Stimulated activated CD4-positive, alpha-beta T cell treated with anti-CD3 and anti-CD28 coated beads, Interleukin-4, amount 100 ng/mL, for 24 hours (primary cell): ENCODE results near the gene ST6GAL2.

Source experiments
- DNase-seq: peaks from one replicate; pipeline ENCODE4 v3.0.0-alpha.2; 2020

The ST6GAL2 gene

GRCh38 chr2:106863387-106863786 lies 22.6 kb downstream of the ST6GAL2 start:
- DNase-seq: no peak

DNA sequence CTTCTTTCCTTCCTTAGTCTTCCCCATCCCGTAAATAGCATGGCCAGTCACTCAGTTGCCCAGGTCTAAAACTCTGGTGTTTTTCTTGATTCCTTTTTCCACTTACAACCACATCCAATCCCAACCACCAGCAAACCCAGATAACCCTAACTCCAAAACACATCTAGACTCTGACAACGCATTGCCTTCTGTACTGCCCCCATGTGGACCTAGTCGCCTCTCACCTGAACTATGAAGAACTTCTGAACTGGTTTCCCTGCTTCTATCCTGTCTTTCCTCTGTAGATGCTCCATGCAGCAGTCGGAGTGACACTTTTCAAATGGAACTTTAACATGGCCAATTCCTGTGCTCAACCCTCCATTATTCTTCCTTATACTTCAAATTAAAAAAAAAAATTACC lies 26.5 kb downstream of the ST6GAL2 start:
- no peak for DNase-seq

DNA sequence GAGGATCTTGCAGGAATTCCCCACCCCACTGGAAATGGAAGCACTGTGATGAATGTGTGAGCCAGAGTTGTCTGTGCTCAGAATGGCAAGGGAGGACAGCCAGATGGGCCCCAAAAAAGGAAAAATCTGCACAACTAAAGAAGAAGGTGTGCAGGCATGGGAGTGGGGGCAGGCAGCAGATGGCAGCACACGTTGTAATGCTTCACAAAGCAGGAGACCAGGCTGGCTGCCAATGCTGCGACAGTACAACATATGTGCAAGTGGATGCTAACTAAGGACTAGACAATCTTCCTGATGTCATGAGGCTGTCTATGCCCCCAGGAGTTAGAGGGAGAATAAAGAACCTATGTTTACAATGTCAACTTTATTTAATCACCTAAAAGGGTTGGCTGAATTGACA lies 27.2 kb downstream of the ST6GAL2 start:
- no peak for DNase-seq

GRCh38 chr2:106857882-106858478 lies 28.0 kb downstream of the ST6GAL2 start:
- DNase-seq: no peak

GRCh38 chr2:106853631-106854030 lies 32.3 kb downstream of the ST6GAL2 start:
- DNase-seq: no peak

DNA sequence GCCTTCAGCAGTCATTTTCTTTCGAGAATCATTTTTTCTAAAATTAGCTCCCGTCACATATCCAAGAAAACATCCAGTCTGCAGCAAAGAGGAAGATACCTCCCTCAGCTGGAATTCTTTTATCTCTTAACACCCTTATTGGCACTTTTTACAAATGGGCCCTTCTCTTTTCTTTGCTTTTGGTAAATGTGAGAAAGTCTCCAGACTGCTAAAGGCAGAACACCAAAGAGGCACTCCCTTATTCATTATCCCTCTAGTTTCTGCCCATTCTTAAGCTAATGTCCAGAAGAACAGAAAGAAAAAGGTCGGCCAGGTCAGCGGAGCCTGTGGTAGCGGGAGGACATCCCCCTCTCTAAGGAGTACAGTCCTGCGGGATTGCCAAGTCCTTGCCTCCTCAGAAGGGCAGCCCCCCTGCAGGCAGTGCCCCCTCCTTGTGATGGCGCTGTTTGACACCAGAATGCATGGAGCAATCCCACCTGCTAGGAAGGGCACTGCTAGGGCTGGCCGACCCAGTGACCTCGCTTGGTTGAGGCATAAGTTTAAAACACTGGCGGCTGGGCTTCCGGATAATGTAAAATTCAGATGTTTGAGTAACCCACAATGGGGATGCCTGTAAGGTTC lies 34.0 kb downstream of the ST6GAL2 start:
- no peak for DNase-seq

DNA sequence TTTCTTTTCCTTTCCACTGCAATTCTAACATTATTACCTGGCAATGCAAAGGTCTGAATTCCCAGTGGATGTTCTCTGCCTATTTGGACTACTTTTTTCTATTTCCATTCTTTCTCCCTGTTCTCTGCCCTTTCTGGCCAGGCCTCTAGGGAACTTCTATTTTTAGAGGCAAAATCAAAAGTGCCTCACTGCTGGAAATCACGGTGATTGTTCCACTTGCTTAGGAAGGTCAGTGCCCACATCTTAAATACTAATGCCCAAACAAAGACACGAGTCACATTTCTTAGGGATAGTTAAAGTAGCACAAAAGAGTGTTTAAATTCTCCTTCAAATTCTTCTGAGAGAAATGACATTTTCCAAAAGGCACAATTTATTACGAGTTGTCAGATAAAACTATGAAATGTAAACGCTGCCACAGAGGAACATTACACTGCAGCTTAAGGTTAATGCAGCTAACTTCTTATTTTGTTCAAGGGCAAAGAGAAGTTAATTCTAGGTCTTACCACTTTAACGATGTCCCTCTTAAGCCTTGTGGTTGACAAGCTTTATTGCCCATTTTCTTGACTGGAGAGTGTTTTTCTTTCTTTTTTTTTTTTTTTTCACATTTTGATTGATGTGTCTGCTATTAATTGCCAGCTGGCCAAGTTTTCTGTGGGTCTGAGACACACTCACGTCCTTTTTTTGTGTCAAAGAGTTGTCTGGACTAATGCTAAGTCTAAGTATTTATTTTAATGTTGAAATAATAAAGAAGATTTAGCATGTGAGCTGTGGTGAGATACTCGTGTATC lies 34.7 kb downstream of the ST6GAL2 start:
- no peak for DNase-seq

DNA sequence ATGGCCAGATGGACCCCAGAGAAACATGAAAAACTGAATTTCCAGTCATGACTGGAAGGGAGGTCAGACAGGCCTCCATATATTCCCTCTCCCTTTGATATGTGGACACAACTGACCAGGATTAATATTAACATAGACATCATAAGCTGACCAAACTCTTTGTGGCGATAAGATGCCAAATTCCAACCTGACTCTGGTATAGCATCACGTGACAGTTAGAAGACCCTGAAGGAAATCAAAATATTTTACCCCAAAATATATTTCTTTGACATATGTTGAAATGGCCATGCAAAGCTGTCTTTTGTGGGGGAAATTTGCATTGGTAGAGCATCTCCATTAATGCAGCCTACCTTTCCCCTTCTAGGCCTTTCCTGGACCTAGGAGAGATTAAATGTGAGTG lies 36.7 kb downstream of the ST6GAL2 start:
- no peak for DNase-seq

- DNase-seq: no peak
These were observed 38.6 kb downstream of the ST6GAL2 start for GRCh38 chr2:106847366-106847765.

- DNase-seq: no peak
These were observed 40.3 kb downstream of the ST6GAL2 start for GRCh38 chr2:106845716-106846115.

- DNase-seq: no peak
These were observed 42.1 kb downstream of the ST6GAL2 start for GRCh38 chr2:106843910-106844250.

DNA sequence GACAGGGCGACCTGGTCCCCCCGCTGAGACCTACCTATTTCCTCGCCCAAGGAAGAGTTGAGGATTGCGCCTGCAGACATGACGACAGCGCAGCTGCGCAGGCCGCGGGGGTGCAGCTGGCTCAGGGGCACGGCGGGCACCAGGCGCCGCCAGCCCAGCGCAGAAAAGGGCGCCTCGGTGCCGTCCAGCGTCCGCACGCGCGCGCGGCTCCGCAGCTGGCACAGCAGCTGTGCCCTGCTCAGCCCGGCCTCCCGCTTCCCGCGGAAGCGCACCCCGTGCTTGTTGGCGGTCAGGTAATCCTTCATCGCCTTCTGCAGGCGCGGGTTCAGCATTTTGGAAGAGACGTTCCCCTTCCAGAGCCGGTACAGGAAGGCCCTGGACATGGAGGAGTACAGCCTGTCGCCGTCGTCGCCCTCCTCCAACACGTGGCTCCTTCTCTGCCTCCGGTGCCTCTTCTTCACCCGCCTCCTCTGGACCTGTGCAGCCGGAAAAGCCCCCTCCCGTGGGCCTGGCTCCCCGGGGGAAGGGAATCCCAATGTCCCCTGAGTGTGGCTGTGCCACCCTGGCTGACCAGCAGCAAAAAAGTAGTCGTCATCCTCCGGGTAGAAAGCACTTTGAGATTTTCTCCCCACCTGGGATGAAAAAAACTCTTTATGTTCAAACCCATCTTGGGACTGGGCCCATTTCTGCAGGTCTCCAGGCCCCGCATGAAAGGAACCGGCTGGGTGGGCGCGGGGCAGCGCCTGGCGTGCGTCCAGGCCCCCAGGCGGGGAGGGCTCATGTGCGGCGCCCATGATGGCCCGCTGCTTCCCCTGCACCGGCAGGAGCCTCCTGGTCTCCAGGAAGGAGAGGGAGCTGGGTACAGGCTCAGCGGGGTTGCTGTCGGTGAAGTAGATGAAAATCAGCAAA lies 42.7 kb downstream of the ST6GAL2 start:
- DNase-seq: no peak

- DNase-seq: no peak
These were observed 43.9 kb downstream of the ST6GAL2 start for GRCh38 chr2:106841886-106842645.

DNA sequence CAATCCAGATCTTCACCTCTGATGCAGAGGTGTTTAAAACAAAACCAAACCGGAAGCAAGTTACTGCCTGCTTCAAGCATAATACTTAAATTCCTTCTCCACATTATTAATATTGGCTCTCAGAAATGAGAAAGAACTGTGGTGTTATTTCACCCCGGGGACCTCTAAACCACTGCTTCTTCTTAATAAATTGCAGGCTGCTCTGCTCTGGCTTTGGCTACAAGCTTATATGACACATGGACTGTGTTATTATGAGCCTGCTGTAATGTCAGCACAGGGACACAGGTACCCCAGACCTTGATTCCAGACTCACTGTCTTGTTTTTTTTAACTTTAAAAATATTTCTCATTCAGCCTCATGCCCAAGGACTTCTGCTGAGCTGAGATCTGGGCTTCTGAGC lies 45.1 kb downstream of the ST6GAL2 start:
- DNase-seq: no peak

GRCh38 chr2:106839849-106840595 lies 45.9 kb downstream of the ST6GAL2 start:
- DNase-seq: no peak

DNA sequence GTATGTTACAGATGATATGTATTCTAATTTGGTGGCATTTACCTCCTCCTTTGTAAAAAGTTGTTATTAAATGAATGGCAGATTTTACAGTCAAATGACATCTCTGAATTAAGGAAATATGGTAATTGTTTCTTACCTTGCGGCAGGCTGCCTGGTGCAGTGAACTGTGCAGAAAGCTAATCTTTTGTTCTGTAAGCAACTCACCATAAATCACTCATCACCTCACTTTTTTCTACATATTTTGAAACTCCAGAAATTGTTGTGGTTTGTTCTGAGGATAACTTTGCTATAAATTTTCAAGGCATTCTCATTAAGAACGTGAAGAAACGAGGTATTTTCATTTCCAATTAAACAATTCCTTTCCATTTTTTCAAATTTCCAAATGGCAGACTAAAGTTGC lies 52.7 kb downstream of the ST6GAL2 start:
- no peak for DNase-seq

GRCh38 chr2:106831816-106832569 lies 54.0 kb downstream of the ST6GAL2 start:
- no peak for DNase-seq

- DNase-seq: no peak
These were observed 54.7 kb downstream of the ST6GAL2 start for GRCh38 chr2:106831241-106831640.

GRCh38 chr2:106830191-106830590 lies 55.8 kb downstream of the ST6GAL2 start:
- no peak for DNase-seq

DNA sequence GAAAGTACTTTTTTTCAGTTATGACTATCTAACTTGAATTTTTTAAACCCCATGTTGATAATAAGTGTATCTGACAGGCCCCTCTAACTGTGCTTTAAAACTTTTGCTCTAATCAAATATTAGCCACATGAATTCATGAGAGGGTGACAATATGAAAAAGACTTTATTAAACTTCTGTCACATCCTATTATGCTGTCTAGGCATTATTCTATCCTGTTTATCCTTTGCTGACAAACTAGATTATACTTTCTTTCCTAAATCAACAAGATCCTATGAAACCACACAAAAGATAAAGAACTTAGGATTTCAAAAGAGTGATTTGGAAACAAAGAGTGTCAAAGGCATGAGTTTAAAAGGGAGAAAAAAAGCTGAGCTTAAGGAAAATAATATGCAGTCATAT lies 57.8 kb downstream of the ST6GAL2 start:
- DNase-seq: no peak

DNA sequence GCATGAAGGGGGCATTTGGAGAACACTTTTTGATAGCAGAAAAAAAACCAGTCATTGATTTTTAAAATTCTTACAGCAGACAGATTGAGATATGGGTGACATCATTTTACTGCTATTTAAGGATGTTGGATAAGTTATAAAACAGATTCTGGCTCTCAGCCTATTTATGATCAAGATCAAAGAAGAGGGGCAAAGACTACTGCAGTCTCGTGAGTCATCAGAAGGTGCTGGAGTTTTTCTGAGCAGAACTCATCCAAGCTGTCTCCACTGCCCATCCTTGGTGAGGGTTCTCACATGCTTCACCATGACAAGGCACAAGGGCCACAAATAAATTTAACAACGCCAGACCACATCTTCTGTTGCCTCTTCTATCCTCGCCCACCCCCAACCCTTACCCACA lies 58.8 kb downstream of the ST6GAL2 start:
- DNase-seq: no peak
